NCI-H748 treated with DMSO at 0.1 percent for 48 hours (cell line): ENCODE results near the gene TNXB.
"Not testable (repeated sequence)": the region's sequence is repeated elsewhere in the genome, so short reads cannot be mapped to it uniquely, and the experiment has no call there.

ENCODE experiments used
- DNase-seq: peaks from one replicate; lab custom pipeline; 2025; lab: John Stamatoyannopoulos, UW

The TNXB gene

DNA sequence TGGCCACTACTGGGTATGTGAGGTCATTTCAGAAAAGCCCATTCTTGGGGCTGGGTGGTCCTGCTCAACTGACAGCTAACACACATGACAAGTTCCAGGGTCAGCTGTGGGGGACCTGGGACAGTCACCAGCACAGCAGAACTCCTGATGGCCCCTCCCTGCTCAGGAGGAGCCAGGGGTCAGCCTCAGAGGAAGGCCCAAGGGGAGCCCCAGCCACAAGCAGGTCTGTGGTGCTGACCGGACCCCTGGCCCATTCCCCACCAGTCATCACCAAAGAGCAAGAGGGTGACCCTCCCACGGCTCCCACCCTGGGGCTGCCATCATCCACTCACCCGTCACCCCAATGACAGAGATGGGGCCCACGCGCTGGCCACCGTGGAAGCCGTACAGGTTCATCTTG, 52.9 kb downstream of the TNXB start:
- DNase-seq, result no peak

DNA sequence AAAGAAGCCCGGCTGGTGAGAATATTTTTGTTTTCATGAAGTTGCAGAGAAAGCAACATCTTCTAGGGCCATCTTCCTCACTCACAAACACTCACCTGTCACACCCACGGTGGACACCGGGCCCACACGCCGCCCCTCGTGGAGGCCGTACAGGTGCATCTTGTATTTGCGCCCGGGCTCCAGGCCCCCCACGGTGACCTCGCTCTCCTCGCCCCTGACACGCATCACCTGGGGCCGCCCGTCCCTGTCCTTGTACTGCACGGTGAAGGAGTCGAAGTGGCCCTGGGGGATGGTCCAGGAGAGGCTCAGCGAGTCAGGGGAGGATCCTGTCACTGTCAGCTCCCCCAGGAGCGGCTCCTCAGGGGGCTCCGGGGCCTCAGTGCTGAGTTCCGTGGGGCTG, 53.4 kb downstream of the TNXB start:
- DNase-seq, result not testable (repeated sequence)

DNA sequence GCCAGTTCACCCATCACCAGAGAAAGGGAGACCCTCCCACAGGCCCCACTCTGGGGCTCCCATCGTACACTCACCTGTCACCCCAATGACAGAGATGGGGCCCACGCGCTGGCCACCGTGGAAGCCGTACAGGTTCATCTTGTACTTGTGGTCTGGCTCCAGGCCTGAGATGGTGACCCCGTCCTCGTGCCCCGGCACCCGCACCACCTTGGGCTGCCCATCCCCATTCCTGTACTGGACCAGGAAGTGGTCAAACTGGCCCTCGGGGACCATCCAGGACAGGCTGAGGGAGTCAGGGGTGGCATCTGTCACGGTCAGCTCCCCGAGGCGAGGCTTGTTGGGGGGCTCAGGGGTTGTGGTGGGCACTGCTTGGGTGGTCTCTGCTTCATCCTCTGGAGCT, 55.8 kb downstream of the TNXB start:
- DNase-seq, result not testable (repeated sequence)

DNA sequence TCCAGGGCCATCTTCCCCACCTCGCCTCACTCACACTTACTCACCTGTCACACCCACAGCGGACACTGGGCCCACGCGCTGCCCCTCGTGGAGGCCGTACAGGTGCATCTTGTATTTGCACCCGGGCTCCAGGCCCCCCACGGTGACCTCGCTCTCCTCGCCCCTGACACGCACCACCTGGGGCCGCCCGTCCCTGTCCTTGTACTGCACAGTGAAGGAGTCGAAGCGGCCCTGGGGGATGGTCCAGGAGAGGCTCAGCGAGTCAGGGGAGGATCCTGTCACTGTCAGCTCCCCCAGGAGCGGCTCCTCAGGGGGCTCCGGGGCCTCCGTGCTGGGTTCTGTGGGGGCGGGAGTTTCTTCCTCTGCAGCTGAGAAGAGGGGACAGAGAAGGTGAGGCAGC, 56.5 kb downstream of the TNXB start:
- DNase-seq, result not testable (repeated sequence)

DNA sequence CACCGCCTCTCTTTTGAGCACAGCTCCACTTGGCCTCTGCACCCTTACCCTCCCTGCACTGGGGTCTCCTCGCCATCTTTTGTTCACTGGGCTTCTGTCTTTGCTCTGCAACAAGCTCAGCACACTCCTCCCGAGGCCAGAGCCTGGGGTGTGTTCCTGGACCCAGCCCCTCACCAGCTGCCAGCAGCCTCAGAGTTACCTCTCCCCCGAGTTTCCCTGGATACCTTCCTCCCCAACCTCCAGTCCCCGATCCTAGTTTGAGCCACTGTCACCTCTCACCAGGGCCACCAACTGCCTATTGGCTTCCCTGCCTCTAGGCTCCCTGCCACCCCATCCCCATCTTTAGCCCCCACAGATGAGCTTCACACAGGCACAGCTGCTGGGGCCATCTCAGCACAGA, 58.6 kb downstream of the TNXB start:
- no peak for DNase-seq

DNA sequence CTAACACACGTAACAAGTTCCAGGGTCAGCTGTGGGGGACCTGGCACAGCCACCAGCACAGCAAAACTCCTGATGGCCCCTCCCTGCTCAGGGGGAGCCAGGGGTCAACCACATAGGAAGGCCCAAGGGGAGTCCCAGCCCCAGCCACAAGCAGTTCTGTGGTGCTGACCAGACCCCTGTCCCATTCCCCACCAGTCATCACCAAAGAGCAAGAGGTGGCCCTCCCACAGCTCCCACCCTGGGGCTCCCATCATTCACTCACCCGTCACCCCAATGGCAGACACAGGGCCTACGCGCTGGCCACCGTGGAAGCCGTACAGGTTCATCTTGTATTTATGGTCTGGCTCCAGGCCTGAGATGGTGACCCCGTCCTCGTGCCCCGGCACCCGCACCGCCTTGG, 59.4 kb downstream of the TNXB start:
- DNase-seq, result not testable (repeated sequence)

DNA sequence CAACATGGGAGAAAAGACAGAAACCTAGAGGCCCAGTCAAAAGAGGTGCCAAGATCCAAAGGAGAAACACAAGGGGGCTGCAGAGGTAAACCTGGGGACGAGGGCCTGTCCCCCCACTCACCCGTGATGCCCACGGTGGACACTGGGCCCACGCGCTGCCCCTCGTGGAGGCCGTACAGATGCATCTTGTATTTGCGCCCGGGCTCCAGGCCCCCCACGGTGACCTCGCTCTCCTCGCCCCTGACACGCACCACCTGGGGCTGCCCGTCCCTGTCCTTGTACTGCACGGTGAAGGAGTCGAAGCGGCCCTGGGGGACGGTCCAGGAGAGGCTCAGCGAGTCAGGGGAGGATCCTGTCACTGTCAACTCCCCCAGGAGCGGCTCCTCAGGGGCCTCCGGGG, 60.0 kb downstream of the TNXB start:
- DNase-seq, result not testable (repeated sequence)

DNA sequence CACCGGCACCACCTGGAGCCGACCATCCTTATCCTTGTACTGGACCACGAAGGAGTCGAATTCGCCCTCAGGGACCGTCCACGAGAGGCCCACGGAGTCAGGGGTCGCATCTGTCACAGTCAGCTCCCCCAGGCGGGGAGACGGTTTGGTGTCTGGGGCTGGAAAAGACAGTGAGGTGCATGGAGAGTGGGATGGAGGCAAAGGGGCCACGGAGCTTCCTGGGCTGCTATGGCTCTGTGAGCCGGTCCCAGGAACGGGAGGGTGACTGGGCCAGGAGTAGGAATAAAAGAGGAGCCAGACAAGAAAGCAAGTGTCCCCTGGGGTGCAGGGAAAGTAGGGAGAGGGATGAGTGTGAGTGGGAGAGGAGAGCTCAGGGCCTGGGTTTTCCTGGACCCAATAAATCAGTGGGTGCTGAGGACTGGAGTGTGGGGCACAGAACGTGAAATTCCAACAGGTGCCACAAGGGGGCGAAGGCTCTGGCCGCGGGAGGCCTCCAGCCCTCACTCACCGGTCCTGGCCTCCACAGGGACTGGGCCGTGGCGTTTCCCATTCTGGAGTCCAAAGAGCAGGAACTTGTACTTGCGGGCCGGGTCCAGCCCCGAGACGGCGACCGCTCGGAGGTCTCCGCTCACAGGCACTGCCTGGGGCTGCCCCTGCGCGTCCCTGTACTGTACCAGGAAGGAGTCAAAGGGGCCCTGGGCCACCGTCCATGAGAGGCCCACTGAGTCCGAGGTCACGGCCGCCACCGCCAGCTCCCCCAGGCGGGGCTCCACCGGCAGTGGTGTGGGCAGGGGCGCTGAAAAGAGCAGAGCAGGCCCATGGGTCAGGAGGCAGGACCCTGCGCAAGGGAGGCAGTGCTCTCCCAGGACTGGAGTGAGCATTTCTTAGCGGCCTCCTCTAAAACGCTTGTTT, 61.0 kb downstream of the TNXB start:
- peak; percentile 25 for DNase-seq

DNA sequence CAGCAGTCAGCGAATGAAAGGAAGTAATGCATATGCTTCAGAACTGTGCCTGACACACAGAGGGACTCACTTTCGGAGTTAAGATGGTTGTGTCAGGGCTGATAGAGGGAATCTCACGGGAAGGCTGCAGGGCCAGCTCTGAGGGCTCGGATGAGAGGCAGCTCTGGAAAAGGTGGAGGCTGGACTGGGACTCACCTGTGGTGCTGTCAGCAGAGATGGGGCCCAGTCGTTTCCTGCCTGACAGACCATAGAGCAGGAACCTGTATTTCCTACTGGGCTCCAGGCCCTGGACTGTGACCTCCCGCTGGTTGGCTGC, 61.6 kb downstream of the TNXB start:
- no peak for DNase-seq

DNA sequence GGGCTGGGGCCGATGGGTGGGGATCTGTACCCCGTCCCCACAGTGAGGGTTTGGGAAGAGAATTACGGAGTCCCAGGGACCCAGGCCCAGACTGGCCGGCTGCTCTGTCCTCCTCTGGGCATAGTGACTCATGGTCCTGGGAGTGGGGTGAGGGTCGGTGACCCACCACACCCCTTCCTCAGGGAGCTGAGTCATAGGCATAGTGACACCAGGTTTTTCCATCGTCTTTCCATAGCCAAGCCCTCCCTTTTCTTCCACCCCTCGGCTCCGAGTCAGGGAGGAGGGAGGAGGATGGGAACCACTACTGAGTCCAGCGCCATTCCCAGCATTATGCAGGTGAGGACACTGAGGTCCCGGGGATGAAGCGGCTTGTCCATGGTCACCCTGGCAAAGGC, 62.1 kb downstream of the TNXB start:
- no peak for DNase-seq

DNA sequence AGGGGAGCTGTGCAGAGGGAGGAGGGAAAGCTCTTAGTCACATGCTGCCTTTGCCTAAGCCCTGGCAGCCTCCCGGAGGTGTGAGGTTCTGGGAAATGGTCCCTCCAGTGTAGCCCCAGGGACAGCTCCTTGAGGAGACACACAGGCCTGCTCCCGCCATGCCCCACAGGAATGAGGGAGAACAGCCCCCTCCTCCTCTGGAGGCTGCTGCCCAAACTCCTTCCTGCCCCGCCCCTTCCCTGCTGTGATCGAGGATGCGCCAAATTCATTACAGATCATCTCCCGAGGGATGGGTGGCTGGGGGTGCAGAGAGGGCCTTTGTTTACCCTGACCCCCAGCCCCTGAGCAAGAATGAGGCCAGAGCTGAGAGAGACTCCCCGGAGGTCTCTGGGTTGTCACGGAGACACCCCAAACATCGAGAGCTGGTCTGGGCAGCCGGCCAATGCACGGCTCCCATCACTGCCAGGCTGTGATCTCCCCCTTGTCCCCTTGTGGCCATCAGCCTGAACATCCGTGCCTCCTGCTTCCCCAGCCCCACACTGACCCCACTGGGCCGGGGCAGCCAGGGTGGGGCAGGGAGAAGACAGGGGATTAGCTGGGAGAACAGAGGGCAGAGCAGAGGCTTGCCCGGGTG, 62.6 kb downstream of the TNXB start:
- no peak for DNase-seq

DNA sequence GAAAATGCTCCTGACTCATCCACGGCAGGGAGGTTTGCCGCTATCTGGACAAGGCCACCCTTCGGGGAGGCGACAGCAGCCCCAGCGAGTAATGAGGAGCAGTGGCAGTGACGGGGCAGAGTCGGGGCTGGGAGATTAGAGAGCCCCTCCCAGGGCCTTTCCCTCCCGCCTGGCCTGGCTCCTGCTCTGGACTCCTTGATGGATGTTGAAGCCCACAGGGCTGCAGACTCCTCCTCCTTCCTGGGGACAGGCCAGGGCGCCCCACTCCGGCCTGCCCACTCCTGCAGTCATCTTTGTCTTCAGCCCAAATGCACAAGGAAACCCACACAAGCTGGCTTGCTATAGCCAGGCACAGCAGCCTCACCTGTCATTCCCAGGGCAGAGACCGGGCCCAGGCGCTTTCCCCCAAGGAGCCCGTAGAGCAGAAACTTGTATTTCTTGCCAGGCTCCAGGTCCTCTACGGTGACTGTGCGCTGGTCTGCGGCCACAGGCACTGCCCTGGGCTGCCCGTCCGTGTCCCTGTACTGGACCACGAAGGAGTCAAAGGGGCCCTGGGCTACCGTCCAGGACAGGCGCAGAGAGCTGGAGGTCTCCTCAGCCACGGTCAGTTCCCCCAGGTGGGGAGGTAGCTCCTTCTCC, 63.2 kb downstream of the TNXB start:
- no peak for DNase-seq

DNA sequence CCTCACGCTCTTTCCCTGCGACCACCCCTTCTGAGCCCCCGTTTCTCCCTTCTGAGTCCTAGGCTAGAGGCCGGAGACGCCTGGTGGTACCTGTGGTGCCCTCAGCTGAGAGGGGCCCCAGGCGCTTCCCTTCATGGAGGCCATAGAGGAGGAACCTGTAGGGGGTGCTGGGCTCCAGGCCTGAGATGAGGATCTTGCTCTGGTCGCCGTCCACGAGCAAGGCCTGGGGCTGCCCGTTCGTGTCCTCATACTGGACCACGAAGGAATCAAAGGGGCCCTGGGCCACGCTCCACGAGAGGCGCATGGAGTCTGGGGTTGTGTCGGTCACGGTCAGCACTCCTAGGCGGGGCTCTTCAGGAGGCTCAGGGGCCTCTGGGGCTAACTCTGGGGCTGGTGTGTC, 64.2 kb downstream of the TNXB start:
- not testable (repeated sequence) for DNase-seq

DNA sequence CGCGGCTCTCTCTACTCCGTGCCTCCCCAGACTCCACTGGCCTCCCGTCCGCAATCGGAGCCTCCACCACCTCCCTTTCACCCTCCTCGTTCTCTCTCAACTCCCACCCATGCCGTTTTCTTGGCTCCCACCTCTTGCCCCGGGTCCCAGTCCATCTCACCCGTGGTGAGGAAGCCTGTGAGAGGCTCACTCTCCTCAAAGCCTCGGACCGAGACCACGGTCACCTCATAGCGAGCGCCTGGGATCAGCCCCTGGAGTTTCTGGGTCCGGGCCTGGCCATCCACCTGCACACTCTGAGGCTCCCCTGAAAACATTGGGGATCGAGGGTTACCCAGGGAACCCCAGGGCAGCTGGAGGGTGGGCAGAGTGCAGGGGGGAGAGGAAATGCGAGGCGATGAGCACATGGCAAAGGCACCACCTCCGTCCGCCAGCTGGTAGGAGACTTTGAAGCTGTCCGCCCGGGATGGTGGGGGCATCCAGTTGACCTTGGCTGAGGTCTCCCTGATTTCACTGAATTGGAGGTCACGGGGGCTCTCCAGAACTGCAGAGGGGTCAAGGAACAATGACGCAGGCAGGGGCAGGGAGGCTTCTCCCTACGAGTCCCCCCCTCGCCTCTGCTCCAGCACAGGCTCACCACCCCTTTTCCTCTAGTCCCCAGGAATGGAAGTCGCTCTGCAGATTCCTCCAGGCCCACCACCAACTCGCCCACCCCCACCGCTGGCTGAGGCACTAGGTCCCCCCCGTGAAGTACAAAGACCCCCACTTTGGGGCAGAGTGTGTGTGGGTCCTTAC, 65.4 kb downstream of the TNXB start:
- DNase-seq, result not testable (repeated sequence)

DNA sequence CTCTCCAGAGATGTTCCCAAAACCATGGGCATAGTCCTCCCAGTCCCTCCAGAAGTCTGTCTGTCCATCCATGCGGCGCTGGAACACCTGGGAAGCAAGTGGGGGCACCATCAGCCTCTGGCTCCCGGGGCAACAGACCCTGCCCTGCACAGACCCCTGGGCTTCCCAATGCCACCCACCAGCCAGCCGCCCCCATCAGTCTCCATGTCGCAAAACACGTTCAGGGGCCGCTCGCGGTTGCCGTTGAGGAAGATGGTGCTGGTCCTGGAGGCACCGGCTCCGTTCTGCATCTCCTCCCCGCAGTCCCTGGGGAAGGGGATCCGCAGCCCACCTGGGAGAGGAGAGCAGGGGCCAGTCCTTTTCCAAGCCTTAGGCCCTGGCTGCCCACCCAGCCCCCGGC, 66.9 kb downstream of the TNXB start:
- not testable (repeated sequence) for DNase-seq

DNA sequence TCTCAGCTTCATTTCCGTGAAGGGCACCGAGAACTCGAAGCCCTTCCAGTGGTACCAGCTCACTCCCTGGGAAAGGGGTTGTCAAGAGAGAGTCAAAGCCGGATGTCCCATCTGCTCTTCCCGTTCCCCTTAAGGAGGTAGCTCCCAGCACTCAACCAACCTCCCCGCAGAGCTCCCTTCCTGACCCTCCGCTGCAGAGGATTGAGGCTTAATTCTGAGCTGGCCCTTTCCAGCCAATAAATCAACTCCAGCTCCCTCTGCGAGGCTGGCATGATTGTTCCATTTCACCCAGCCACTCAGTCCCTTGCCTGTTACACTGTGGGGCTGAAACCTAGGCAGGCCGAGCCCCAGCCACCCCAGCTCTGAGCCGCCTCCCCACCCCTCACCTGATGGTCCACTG, 67.8 kb downstream of the TNXB start:
- DNase-seq, result not testable (repeated sequence)

DNA sequence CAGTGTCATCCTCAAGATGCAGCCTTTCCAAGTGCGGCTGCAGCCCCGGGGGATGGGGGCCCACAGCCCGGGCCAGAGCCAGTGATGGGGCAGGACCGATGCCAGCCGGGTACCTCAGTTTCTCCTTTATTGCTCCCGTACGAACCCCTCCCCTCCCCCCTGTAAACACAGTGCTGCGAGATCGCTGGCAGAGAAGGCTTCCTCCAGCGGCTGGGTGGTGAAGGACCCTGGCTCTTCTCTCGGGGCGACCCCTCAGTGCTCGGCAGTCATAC, 68.2 kb downstream of the TNXB start:
- not testable (repeated sequence) for DNase-seq

DNA sequence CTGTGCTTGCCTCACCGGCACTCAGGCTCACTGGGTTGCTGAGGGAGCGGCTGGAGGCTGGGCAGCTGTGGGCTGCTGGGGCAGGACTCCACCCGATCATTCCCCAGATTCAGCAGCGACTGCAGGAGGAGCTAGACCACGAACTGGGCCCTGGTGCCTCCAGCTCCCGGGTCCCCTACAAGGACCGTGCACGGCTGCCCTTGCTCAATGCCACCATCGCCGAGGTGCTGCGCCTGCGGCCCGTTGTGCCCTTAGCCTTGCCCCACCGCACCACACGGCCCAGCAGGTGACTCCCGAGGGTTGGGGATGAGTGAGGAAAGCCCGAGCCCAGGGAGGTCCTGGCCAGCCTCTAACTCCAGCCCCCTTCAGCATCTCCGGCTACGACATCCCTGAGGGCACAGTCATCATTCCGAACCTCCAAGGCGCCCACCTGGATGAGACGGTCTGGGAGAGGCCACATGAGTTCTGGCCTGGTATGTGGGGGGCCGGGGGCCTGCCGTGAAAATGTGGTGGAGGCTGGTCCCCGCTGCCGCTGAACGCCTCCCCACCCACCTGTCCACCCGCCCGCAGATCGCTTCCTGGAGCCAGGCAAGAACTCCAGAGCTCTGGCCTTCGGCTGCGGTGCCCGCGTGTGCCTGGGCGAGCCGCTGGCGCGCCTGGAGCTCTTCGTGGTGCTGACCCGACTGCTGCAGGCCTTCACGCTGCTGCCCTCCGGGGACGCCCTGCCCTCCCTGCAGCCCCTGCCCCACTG, 68.7 kb downstream of the TNXB start:
- not testable (repeated sequence) for DNase-seq

DNA sequence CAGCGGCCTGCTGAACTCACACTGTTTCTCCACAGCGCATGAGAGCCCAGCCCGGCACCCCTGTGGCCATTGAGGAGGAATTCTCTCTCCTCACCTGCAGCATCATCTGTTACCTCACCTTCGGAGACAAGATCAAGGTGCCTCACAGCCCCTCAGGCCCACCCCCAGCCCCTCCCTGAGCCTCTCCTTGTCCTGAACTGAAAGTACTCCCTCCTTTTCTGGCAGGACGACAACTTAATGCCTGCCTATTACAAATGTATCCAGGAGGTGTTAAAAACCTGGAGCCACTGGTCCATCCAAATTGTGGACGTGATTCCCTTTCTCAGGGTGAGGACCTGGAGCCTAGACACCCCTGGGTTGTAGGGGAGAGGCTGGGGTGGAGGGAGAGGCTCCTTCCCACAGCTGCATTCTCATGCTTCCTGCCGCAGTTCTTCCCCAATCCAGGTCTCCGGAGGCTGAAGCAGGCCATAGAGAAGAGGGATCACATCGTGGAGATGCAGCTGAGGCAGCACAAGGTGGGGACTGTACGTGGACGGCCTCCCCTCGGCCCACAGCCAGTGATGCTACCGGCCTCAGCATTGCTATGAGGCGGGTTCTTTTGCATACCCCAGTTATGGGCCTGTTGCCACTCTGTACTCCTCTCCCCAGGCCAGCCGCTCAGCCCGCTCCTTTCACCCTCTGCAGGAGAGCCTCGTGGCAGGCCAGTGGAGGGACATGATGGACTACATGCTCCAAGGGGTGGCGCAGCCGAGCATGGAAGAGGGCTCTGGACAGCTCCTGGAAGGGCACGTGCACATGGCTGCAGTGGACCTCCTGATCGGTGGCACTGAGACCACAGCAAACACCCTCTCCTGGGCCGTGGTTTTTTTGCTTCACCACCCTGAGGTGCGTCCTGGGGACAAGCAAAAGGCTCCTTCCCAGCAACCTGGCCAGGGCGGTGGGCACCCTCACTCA, 69.5 kb downstream of the TNXB start:
- not testable (repeated sequence) for DNase-seq

DNA sequence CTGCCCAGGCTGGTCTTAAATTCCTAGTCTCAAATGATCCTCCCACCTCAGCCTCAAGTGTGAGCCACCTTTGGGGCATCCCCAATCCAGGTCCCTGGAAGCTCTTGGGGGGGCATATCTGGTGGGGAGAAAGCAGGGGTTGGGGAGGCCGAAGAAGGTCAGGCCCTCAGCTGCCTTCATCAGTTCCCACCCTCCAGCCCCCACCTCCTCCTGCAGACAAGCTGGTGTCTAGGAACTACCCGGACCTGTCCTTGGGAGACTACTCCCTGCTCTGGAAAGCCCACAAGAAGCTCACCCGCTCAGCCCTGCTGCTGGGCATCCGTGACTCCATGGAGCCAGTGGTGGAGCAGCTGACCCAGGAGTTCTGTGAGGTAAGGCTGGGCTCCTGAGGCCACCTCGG, 70.3 kb downstream of the TNXB start:
- DNase-seq, result not testable (repeated sequence)
